Activated naive CD4-positive, alpha-beta T cell (primary cell): ENCODE measurements around the gene SIMC1.
"Not testable (repeated sequence)": the region's sequence is repeated elsewhere in the genome, so short reads cannot be mapped to it uniquely, and the experiment has no call there.

Experiments used
- DNase-seq, 4 experiments: peaks; one replicate each; lab custom pipeline; 2025; lab: John Stamatoyannopoulos, UW

Gene SIMC1

DNA sequence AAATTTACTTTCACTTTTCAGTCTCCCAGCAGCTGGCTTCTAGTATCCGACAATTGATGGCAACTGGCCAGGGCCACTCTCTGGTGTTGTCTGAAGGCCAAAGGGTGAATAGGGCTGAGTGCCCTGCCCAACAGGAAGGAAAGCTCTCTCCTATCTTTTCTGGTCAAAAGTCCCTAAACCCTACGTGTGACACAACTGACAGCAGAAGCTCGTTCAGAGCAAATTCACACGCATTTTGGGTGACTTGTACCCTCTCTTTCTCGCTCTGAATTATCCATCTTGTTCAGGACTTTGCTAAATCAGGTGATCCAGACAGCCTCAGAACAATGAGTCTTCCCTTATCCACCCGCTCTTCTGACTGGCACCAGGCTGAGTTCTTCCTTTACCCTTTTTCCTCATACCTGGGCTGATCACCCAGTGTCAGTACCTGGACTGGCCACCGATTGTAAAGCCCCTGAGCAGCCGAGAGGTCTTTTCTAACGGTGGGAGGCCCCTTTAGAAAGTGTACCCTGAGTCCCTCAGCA lies 21.8 kb upstream of the SIMC1 start:
- DNase-seq: not testable (repeated sequence)

DNA sequence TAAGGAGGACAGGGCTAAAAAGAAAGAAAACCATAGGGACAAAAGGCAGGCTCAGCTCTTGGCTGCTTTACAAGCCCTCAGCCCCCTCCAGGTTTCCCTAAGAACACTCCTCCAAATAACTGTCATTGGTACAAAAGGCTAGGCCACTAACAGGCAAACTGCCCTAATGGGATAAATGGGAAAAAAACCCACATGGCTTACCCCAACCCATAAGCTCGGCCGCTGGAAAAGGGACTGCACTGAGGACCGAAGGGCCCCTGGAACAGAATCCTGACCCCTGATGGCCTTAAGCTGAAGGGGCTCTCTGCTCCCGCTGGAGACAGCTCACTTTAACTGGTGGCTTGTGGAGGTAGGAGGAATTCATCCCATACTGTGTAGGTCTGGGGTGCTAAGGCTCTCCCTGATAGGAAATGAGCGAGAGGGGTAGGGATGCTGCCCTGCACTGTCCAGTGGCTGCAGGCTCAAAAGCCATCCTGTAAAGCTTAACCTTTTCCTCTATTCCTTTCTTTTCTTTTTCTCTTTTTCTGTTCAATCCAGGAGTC lies 21.0 kb upstream of the SIMC1 start:
- DNase-seq: not testable (repeated sequence)

DNA sequence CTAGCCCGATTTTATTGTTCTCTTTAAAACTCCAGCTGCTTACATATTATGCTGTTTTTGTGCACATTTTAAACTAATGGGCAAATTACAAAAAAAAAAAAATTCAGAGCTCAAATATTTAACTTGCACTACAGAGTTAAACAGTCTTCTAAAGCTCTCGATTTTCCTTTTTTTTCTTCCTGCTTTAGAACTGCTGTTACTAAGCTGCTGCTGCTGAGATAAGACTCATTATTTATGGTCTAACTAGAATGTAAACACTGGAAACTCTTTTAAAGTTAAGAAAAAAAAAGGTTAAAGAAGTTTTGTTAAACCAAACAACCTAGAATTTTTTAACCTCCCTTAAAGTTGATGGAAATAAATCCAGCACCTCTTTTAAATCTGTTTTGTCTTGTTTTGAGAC lies 20.5 kb upstream of the SIMC1 start:
- DNase-seq: not testable (repeated sequence)

DNA sequence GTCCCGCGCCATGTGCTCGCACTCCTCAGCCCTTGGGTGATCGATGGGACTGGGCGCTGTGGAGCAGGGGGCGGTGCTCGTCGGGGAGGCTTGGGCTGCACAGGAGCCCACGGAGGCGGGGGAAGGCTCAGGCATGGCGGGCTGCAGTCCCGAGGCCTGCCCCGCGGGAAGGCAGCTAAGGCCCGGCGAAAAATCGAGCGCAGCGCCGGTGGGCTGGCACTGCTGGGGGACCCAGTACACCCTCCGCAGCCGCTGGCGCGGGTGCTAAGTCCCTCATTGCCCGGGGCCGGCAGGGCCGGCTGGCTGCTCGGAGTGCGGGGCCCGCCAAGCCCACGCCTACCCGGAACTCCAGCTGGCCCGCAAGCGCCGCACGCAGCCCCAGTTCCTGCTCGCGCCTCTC lies 16.2 kb upstream of the SIMC1 start:
- DNase-seq: not testable (repeated sequence)

DNA sequence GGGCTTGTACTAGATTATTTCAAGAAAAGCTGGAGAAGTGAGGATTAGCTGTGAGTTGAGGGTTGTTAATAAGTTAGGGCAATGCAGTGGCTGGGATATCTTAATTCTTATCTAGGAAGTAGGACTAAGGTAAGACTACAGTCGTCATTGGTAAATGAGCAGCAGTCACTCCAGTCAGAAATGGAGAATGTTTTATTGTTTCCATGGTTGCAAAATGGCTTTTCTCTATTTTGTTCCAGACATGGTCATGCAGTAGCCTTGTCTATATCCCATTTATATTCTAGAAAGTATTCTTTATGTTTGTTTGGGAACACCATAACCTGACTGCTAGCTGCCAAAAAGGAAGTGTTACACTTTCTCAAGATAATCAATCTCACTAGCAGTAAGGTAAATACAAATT lies 9.9 kb upstream of the SIMC1 start:
- not testable (repeated sequence) for DNase-seq

DNA sequence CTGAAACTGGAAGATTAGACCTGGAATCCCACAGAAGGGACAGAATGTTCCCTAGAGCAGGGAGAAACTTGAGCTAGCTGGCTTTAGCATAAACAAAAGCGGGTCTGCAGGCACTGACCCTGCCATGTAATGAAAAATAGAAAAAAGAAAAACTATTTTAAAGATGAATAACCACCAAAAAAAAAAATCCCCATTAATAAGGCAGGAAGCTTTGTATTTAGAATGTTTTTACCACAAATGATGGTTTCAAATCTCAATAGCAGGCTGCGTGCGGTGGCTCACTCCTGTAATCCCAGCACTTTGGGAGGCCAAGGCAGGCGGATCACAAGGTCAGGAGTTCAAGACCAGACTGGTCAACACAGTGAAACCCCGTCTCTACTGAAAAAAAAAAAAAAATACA lies 5.0 kb upstream of the SIMC1 start:
- not testable (repeated sequence) for DNase-seq

DNA sequence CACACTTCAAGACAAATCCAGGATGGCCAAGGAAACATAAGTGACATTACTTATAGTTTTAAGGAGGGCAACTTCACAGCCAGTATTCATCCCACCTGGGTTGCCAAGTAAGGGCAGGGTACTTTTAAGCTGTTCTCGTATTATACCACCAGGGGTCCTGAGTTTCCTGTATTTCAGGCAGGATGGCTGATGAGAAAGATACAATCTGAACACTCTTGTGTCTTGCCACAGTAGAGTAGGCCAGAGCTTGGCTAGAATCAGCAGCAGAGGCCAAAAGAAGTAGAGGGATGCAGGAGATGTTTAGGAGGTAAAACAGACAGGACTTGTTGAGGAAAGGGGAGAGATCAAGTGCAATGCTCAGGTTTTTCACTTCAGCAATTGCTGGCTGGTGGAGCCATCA lies 3.1 kb upstream of the SIMC1 start:
- DNase-seq: not testable (repeated sequence)

DNA sequence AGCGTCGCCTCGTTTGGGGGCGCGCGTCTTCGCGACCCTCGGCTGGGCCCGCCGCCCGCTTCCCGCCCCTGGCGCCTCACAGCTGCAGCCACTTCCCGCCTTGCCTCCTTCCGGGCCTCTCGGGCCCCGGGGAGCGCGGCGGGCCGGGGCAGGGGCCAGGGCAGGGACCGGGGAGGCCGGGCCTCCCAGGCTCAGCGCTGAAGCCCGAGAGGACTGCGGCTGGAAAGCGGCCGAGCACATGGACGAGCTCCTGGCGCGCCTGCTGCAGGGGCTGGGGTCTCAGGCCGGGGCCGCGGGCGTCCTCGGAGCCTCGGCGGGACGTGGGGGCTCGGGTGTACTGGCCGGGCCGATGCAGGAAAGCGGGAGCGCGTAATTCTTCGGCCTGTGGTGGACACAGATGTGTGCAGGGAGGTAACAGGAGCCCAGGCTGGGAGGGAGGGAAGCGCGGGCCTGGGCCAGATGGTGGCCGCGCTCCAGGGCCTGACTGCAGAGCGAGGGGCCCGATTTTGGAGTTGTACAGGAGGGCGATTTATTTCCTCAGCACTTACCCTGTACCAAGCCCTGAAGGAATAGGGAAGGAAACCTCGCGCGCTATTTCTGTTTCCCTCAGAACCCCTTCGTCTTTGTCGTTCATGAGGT lies 540 bp downstream of the SIMC1 start:
- DNase-seq: not testable (repeated sequence)

DNA sequence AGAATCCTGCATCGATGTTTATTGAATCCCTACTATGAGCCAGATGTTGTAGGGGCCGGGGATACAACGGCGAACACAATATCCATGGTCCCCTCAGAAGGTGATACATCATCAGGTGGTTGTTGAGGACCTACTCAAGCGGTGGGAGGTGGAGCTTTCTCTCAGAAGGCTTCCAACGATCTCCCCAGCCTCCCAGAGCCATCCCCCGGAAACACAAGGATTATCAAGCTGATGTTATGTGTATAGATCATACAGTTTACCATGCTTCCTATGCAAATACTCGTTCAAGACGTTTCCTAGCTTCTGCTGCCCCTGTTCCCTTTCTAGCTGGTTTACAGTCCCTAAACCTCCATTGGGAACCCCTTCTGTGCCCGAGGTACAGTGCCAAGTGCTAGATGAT lies 1.1 kb downstream of the SIMC1 start:
- not testable (repeated sequence) for DNase-seq

DNA sequence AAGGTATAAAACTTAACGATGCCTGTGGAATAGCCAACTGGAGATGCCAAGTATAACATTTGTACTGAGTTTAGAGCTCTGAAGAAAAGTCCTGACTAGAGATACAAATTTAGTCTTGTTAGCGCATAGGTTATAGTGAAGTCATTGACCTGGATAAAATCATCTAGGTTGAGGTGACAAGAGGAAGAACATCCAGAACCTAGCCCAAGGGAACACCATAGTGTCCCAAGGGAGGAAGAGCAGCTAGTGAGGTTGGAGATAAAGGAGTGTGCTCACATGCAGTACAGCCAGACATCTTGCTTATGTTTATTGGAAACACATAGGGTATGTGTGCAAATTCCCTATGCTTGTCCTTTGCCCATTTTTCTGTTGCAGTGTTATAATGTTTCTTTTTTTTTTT lies 6.1 kb downstream of the SIMC1 start:
- not testable (repeated sequence) for DNase-seq

DNA sequence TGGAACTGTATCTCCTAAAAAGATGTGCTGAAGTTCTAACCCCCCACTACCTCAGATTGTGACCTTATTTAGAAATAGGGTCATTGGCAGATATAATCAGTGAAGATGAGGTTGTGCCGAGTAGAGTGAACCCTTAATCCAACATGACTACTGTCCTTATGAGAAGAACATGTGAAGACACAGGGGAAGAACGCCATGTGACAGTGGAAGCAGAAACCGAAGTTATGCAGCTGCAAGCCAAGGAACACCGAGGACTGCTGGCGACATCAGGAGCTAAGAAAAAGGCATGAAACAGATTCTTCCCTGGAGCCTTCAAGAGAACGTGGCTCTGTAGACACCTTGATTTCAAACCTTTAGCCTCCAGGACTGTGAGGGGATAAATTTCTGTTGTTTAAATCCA lies 6.8 kb downstream of the SIMC1 start:
- DNase-seq: not testable (repeated sequence)

DNA sequence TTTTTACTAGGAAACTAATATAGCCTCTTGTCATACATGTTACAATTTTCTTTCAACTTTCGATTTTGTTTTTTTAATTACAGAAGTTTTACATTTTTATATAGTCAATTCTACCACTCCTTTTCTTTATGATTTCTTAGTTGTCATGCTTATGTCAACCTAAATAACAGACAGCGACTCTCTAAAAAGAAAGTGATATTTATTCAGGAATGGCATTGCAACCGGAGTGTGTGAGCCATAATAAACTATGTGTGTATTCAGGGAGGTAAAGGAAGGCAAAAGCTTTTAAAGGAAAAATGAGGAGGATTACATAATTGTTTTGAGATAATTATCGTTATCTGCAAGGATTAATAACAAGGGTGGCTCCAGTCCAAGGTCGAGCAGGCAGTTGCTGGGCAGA lies 7.3 kb downstream of the SIMC1 start:
- not testable (repeated sequence) for DNase-seq

DNA sequence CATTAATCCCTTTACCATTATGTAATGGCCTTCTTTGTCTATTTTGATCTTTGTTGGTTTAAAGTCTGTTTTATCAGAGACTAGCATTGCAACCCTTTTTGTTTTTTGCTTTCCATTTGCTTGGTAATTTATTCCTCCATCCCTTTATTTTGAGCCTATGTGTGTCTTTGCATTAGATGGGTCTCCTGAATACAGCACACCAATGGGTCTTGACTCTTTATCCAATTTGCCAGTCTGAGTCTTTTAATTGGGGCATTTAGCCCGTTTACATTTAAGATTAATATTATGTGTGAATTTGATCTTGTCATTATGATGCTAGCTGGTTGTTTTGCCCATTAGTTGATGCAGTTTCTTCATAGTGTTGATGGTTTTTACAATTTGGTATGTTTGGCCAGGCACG lies 12.5 kb downstream of the SIMC1 start:
- not testable (repeated sequence) for DNase-seq

DNA sequence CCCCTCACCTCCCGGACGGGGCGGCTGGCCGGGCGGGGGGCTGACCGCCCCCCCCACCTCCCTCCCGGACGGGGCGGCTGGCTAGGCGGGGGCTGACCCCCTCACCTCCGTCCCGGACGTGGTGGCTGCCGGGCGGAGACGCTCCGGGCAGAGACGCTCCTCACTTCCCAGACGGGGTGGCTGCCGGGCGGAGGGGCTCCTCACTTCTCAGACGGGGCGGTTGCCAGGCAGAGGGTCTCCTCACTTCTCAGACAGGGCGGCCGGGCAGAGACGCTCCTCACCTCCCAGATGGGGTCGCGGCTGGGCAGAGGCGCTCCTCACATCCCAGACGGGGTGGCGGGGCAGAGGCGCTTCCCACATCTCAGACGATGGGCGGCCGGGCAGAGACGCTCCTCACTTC lies 13.9 kb downstream of the SIMC1 start:
- DNase-seq: not testable (repeated sequence)

DNA sequence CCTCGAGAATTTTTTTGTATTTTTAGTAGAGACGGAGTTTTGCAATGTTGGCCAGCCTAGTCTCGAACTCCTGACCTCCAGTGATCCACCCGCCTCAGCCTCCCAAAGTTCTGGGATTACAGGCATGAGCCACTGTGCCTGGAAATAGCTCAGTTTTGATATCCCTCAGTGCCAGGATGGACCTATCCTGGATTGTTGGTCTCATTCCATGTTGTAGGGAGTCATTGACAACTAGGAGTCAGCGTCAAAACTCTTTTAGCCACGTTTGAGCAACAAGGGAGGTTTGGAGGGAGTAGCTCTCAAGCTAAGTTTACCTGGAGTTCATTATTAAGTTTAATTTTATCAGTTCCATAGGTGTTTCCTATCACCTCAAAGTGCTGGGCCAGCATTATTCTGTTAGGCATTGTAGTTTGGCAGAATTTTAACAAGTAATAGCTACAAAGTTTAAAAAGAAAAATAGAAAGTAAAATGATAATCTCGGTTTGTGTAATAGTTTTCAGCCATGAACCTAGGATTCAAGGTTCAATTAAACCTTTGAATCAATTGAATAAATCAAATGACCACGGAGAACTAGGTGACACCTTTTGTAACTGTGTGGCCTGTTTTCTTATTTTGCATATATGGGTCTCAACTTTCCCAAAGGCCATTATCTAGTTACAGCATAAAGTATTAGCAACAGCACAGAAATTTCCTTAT lies 15.3 kb downstream of the SIMC1 start:
- DNase-seq: not testable (repeated sequence)

DNA sequence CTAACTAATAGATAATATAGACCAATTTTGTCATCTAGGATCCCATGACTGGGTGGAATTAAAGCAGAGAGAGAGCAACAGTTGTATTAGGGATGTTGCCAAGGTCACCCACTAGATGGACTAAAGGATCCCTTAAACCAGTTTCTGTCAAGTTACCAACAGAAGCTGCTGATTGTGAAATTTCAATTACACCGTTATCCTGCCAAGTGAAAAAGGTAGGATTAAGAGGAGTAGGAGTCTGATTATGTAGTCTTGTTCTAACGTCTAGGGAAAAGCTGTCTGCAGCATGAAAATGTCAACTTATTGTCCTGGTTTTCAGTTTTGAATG lies 15.8 kb downstream of the SIMC1 start:
- not testable (repeated sequence) for DNase-seq

DNA sequence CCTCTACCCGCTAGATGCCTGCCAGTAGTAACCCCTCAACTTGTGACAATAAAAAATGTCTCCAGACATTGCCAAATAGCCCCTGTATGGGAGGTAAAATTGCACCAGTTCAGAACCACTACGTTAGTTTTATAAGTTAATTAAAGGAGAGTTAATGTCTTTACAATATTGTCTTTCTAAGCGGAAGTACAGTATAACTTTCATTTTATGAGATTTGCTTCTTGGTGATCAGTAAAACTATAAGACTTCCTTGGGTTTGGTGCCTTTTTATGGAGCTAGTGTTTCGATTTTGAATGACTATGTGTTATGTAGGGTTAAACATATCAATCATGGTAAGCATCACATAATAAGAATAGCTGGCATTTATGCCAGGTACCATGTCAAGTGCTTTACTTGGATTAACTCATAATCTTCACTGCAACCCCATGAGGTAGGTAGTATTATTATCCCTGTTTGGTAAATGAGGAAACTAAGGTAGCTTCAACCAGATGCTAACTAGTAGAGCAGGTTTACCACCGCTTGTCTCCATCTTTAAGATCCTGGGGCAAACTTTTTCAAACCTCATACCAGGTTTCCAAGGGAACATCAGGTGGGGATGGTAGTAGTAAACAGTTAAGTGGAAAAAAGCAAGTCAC lies 19.8 kb downstream of the SIMC1 start:
- DNase-seq: not testable (repeated sequence)

DNA sequence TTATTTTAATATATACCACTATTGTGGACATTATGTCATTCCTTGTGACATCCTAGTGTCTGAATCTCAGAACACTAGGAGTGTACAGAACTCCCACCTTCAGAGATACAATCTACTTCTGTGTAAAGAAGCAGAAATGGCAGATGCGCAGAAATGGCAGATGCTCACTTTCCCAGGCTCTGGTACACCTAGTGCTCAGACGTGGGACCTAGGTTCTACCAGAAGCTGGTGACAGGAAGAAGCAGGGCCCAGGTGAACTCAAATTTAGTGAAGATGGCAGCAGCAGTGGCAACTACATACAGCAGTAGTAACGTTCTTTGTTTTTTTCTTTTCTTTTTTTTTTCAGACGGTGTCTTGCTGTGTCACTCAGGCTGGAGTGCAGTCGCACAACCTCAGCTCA lies 22.5 kb downstream of the SIMC1 start:
- DNase-seq: not testable (repeated sequence)

DNA sequence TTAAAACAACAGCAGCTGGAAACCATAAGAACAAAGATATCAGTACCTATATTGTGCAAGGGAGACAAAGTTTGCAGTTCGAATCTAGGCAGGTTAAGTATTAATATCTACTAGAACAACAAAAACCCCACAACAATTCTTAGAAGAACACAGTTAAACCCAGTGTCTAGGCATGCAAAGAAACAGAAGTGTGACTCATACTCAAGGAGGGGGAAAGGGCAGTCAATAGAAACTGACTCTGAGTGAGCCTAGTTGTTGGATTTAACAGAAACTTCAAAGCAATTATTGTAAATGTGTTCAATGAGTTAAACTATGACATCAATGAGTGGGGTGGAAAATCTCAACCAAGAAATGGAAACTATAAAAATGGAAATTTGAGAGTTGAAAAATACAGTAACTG lies 28.2 kb downstream of the SIMC1 start:
- DNase-seq: not testable (repeated sequence)

DNA sequence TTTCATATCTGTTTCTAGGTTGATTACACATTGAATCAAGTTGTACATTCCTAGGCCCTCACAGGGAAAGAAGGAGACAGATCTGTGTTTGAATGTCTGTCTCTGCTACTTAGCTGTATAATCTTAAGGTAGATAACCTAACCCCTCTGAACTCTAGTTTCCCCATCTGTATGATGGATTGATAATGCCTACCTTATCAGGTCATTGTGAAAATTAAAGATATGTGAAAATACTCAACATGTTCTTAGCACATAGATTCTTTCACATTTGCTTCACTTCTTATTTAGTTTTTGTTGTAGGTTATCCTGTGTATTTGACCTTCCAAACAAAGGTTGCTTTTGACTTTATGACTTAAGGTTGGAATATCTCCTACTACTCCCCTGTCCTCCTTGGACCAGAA lies 50.8 kb downstream of the SIMC1 start:
- DNase-seq: not testable (repeated sequence)

DNA sequence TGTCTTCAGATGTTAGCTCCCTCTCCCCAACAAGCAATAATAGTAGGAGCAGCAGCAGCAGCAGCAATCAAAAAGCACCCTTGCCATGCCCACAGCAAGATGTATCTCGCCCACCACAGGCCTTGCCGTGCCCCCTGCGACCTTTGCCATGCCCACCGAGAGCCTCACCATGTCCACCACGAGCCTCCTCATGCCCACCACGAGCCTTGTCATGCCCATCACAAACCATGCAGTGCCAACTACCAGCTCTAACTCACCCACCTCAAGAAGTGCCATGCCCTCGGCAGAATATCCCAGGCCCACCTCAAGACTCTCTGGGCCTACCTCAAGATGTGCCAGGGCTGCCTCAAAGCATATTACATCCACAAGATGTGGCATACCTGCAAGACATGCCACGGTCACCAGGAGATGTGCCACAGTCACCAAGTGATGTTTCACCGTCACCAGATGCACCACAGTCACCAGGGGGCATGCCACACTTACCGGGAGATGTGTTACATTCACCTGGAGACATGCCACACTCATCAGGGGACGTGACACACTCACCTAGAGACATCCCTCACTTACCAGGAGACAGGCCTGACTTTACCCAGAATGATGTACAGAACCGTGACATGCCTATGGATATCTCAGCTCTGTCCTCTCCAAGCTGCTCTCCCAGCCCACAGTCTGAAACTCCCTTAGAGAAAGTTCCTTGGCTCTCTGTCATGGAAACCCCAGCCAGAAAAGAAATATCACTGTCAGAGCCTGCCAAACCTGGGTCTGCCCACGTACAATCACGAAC lies 52.0 kb downstream of the SIMC1 start:
- not testable (repeated sequence) for DNase-seq

DNA sequence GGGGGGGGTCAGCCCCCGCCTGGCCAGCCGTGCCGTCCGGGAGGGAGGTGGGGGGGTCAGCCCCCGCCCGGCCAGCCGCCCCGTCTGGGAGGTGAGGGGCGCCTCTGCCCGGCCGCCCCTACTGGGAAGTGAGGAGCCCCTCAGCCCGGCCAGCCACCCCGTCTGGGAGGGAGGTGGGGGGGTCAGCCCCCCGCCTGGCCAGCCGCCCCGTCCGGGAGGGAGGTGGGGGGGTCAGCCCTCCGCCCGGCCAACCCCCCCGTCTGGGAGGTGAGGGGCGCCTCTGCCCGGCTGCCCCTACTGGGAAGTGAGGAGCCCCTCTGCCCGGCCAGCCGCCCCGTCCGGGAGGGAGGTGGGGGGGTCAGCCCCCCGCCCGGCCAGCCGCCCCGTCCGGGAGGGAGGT lies 67.1 kb downstream of the SIMC1 start:
- DNase-seq: not testable (repeated sequence)
